HG02678 (cell line): ENCODE results near the gene CYB5R4.

Source experiments
- ATAC-seq: cut with Tn5 transposase; IDR thresholded peaks from one replicate; pipeline ENCODE4 v1.9.1; 2021; ENCODE audit warnings: mild to moderate bottlenecking, moderate library complexity; ENCODE audit not compliant: unreplicated experiment

CYB5R4 gene

GRCh38 chr6:83859410-83860358 is at the start of gene CYB5R4:
Gene CYB5R4 (plus strand): TSS chr6:83859689. CDS start chr6:83859783, 94 bp downstream.
- peak; percentile 97 for ATAC-seq

- no peak for ATAC-seq
Measured at GRCh38 chr6:83812595-83812994, 46.9 kb upstream of the CYB5R4 start.

GRCh38 chr6:83815631-83816272 is 43.7 kb upstream of the CYB5R4 start:
- ATAC-seq = no peak

- ATAC-seq = no peak
Measured at GRCh38 chr6:83822629-83823169, 36.8 kb upstream of the CYB5R4 start.

- no peak for ATAC-seq
Measured at GRCh38 chr6:83824388-83824801, 35.1 kb upstream of the CYB5R4 start.

GRCh38 chr6:83824831-83825230 is 34.7 kb upstream of the CYB5R4 start:
- ATAC-seq = no peak

GRCh38 chr6:83827050-83827449 is 32.4 kb upstream of the CYB5R4 start:
- ATAC-seq = no peak

GRCh38 chr6:83838727-83839126 is 20.8 kb upstream of the CYB5R4 start:
- ATAC-seq = no peak

GRCh38 chr6:83844170-83844569 is 15.3 kb upstream of the CYB5R4 start:
- ATAC-seq = no peak

GRCh38 chr6:83846291-83846690 is 13.2 kb upstream of the CYB5R4 start:
- no peak for ATAC-seq

- peak; percentile 84 for ATAC-seq
Measured at GRCh38 chr6:83847179-83847578, 12.3 kb upstream of the CYB5R4 start.

- ATAC-seq = no peak
Measured at GRCh38 chr6:83849127-83849526, 10.4 kb upstream of the CYB5R4 start.

GRCh38 chr6:83849610-83850009 is 9.9 kb upstream of the CYB5R4 start:
- ATAC-seq = no peak

- no peak for ATAC-seq
Measured at GRCh38 chr6:83852528-83853177, 6.8 kb upstream of the CYB5R4 start.

- peak; percentile 53 for ATAC-seq
Measured at GRCh38 chr6:83853178-83854000, 6.1 kb upstream of the CYB5R4 start, which contains the start of gene RIPPLY2. Gene RIPPLY2 (plus strand): TSS chr6:83853360. CDS start chr6:83853417, 57 bp downstream.

- ATAC-seq = no peak
Measured at GRCh38 chr6:83854001-83854501, 5.4 kb upstream of the CYB5R4 start.

GRCh38 chr6:83854766-83855165 is 4.7 kb upstream of the CYB5R4 start:
- ATAC-seq = no peak

GRCh38 chr6:83860359-83860755 is 868 bp downstream of the CYB5R4 start:
- no peak for ATAC-seq

GRCh38 chr6:83860782-83861495 is 1.4 kb downstream of the CYB5R4 start:
- ATAC-seq = no peak
